H9 (cell line): ENCODE data around the gene CLMP. TPM values are rescaled to one million over a fixed set of nuclear protein-coding genes. Genes with fewer than 3 reads are reported as not detected.

Experiments used
- DNase-seq: peaks from one replicate; pipeline ENCODE4 v3.0.0-alpha.2; 2017
- H2AFZ ChIP-seq: one replicate; pipeline ENCODE4 v1.6.1; 2013; ENCODE audit warnings: mild to moderate bottlenecking, low read length, control low read depth, moderate library complexity
- H2AK5ac ChIP-seq: 2 replicates; pipeline ENCODE4 v1.6.1; 2013; ENCODE audit warnings: low read length, control low read depth, mixed read lengths; ENCODE audit not compliant: insufficient read length
- H2BK120ac ChIP-seq: one replicate; pipeline ENCODE4 v1.6.1; 2013; ENCODE audit warnings: low read depth, mild to moderate bottlenecking, low read length, control low read depth, inconsistent platforms; ENCODE audit not compliant: poor library complexity, severe bottlenecking
- H2BK12ac ChIP-seq: 2 replicates; pipeline ENCODE4 v1.6.1; 2013; ENCODE audit warnings: low read length, control low read depth, mixed read lengths, low read depth; ENCODE audit not compliant: insufficient read length
- H2BK15ac ChIP-seq: 2 replicates; pipeline ENCODE4 v1.6.1; 2013; ENCODE audit warnings: low read depth, low read length, control low read depth
- H2BK20ac ChIP-seq: one replicate; pipeline ENCODE4 v1.6.1; 2013; ENCODE audit warnings: low read depth, mild to moderate bottlenecking, low read length, control low read depth, inconsistent platforms; ENCODE audit not compliant: poor library complexity, severe bottlenecking
- H2BK5ac ChIP-seq: 2 replicates; pipeline ENCODE4 v1.6.1; 2013; ENCODE audit warnings: low read length, control low read depth, mixed read lengths; ENCODE audit not compliant: insufficient read length
- H3K14ac ChIP-seq: 2 replicates; pipeline ENCODE4 v1.6.1; 2013; ENCODE audit warnings: low read length, control low read depth; ENCODE audit not compliant: insufficient read depth
- H3K18ac ChIP-seq: 2 replicates; pipeline ENCODE4 v1.6.1; 2013; ENCODE audit warnings: low read depth, mild to moderate bottlenecking, mixed read lengths, low read length, control low read depth; ENCODE audit not compliant: insufficient read length
- H3K23ac ChIP-seq: 2 replicates; pipeline ENCODE4 v1.6.1; 2013; ENCODE audit warnings: low read length, control low read depth, mixed read lengths, low read depth; ENCODE audit not compliant: insufficient read length
- H3K23me2 ChIP-seq: 2 replicates; pipeline ENCODE4 v1.6.1; 2013; ENCODE audit warnings: low read depth, mild to moderate bottlenecking, mixed read lengths, low read length, control low read depth; ENCODE audit not compliant: insufficient read length, poor library complexity, severe bottlenecking
- H3K27ac ChIP-seq: 2 replicates; pipeline ENCODE4 v1.5.1; 2013; ENCODE audit warnings: low read length, control low read depth, mixed read lengths, low read depth; ENCODE audit not compliant: insufficient read length
- H3K27me3 ChIP-seq: 2 replicates; pipeline ENCODE4 v1.6.1; 2013; ENCODE audit warnings: low read length, control low read depth, inconsistent platforms; ENCODE audit not compliant: insufficient read depth
- H3K4ac ChIP-seq: 2 replicates; pipeline ENCODE4 v1.6.1; 2013; ENCODE audit warnings: low read depth, mild to moderate bottlenecking, control low read depth, inconsistent platforms, low read length, moderate library complexity
- H3K4me1 ChIP-seq: 2 replicates; pipeline ENCODE4 v1.6.1; 2013; ENCODE audit warnings: low read length, control low read depth, inconsistent platforms; ENCODE audit not compliant: insufficient read depth
- H3K4me2 ChIP-seq: 2 replicates; pipeline ENCODE4 v1.6.1; 2013; ENCODE audit warnings: low read length, control low read depth, mixed read lengths; ENCODE audit not compliant: insufficient read length, insufficient read depth
- H3K56ac ChIP-seq: 2 replicates; pipeline ENCODE4 v1.6.1; 2013; ENCODE audit warnings: low read depth, mild to moderate bottlenecking, mixed read lengths, low read length, control low read depth; ENCODE audit not compliant: insufficient read length
- H3K79me1 ChIP-seq: 2 replicates; pipeline ENCODE4 v1.6.1; 2013; ENCODE audit warnings: low read depth, mild to moderate bottlenecking, moderate library complexity, low read length, control low read depth, inconsistent platforms; ENCODE audit not compliant: insufficient read depth, poor library complexity, severe bottlenecking
- H3K79me2 ChIP-seq: 2 replicates; pipeline ENCODE4 v1.6.1; 2013; ENCODE audit warnings: low read length, control low read depth, inconsistent platforms; ENCODE audit not compliant: insufficient read depth
- H3K9ac ChIP-seq: 2 replicates; pipeline ENCODE4 v1.6.1; 2013; ENCODE audit warnings: low read length, control low read depth, mixed read lengths; ENCODE audit not compliant: insufficient read length; ENCODE audit errors: extremely low read depth
- H3K9me3 ChIP-seq: one replicate; pipeline ENCODE4 v1.6.1; 2013; ENCODE audit warnings: low read depth, low read length, inconsistent platforms; ENCODE audit not compliant: control insufficient read depth
- H3T11ph ChIP-seq: one replicate; pipeline ENCODE4 v1.6.1; 2013; ENCODE audit warnings: mild to moderate bottlenecking, low read length, control low read depth, inconsistent platforms
- H4K20me1 ChIP-seq: one replicate; pipeline ENCODE4 v1.6.1; 2013; ENCODE audit not compliant: control insufficient read depth, insufficient read length, insufficient read depth
- H4K5ac ChIP-seq: 2 replicates; pipeline ENCODE4 v1.6.1; 2013; ENCODE audit warnings: low read depth, mild to moderate bottlenecking, mixed read lengths, low read length, control low read depth; ENCODE audit not compliant: insufficient read length
- H4K8ac ChIP-seq: replicated peaks from 2 replicates; pipeline ENCODE4 v1.6.1; 2013; ENCODE audit warnings: low read length, control low read depth, mixed read lengths, low read depth; ENCODE audit not compliant: insufficient read length
- H4K91ac ChIP-seq: 2 replicates; pipeline ENCODE4 v1.6.1; 2013; ENCODE audit warnings: low read depth, mild to moderate bottlenecking, moderate library complexity, mixed read lengths, low read length, control low read depth; ENCODE audit not compliant: insufficient read length
- H3K27ac Mint-ChIP-seq, 3 experiments: 2 replicates in 2 of 3; 3 replicates in 1 of 3; pipeline ENCODE4 v1.8.0; 2020 to 2021; ENCODE audit warnings: mixed read lengths in 3 of 3, mild to moderate bottlenecking in 1 of 3, moderate library complexity in 1 of 3
- H3K27me3 Mint-ChIP-seq: 2 replicates; pipeline ENCODE4 v1.8.0; 2021; ENCODE audit warnings: low read depth, mild to moderate bottlenecking, moderate library complexity, mixed read lengths
- H3K36me3 Mint-ChIP-seq, 3 experiments: 2 replicates in 2 of 3; 3 replicates in 1 of 3; pipeline ENCODE4 v1.8.0; 2020 to 2021; ENCODE audit warnings: low read depth in 3 of 3, mixed read lengths in 3 of 3; ENCODE audit not compliant: insufficient read depth in 1 of 3
- H3K4me1 Mint-ChIP-seq, 2 experiments: 2 replicates each; pipeline ENCODE4 v1.8.0; 2020; ENCODE audit warnings: mixed read lengths in 2 of 2
- H3K4me3 Mint-ChIP-seq, 2 experiments: 2 replicates in 1 of 2; 3 replicates in 1 of 2; pipeline ENCODE4 v1.8.0; 2020 to 2021; ENCODE audit warnings: mild to moderate bottlenecking in 2 of 2, mixed read lengths in 2 of 2, moderate library complexity in 1 of 2
- H3K9me3 Mint-ChIP-seq, 2 experiments: 2 replicates in 1 of 2; 3 replicates in 1 of 2; pipeline ENCODE4 v1.8.0; 2020; ENCODE audit warnings: mild to moderate bottlenecking in 2 of 2, mixed read lengths in 2 of 2, moderate library complexity in 1 of 2
- WGBS: extraction: QIAGEN DNeasy Blood & Tissue Kit; methylation state at CpG from one replicate; pipeline ENCODE4 v1.1.7; 2013; ENCODE audit warnings: missing lambda C conversion rate, low lambda C conversion rate, mixed read lengths; ENCODE audit not compliant: insufficient read length; ENCODE audit errors: extremely low coverage; 5-methylcytosine and 5-hydroxymethylcytosine counted together
- total RNA-seq: library from RNA; stranded (reverse); gene quantifications from 2 replicates; pipeline ENCODE4 v1.2.1, GENCODE V29; 2021
- TF ChIP-seq, protein P1 (sequence below): fragments of 200-600 bp; sonication (generic); conservative IDR thresholded peaks from 3 replicates; pipeline ENCODE4 v1.8.0; 2021; ENCODE audit warnings: antibody characterized with exemption, mild to moderate bottlenecking

Gene CLMP
- total RNA-seq, 1 experiment from 2014 or later, result 13.8 TPM

DNA sequence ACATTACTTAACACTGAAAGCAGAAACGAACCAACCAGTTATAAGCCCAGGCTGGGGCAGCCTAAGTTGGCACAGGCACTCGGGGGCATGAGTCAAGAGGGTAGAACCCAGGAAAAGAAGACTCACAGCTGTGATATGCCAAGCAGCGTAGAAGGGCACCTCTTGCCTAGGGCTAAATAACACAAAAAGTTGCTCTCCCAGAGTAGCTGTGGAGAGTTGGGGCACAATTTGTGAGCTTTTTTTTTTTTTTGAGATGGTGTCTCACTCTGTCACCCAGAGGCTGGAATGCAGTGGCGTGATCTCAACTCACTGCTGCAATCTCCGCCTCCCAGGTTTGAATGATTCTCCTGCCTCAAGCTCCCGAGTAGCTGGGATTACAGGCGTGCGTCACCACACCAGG lies 8.8 kb downstream of the CLMP start:
- Histone ChIP-seq H3K9me3 (no peaks in the 10 kb centered on the region), H2BK5ac (no peak overlapping the region), H3K23me2 (no peaks in the 10 kb centered on the region), H3K27ac (no peak overlapping the region), H4K5ac (no peak overlapping the region), H4K91ac (no peak overlapping the region), H3K18ac (no peak overlapping the region), H3K27me3 (no peaks in the 10 kb centered on the region), H2BK20ac (no peak overlapping the region), H2BK120ac (no peak overlapping the region), H4K8ac (no peak overlapping the region), H4K20me1 (no peaks in the 10 kb centered on the region), H2BK12ac (no peak overlapping the region), H3K56ac (no peak overlapping the region), H3K23ac (no peak overlapping the region), H3T11ph (no peak overlapping the region), H2AK5ac (no peak overlapping the region), H3K14ac (no peak overlapping the region), H2AFZ (no peak overlapping the region), H3K4me2 (no peak overlapping the region), H2BK15ac (no peak overlapping the region), H3K79me1 (no peaks in the 10 kb centered on the region), H3K79me2 (no peaks in the 10 kb centered on the region; the same call in 1 of the 2 replicates), H3K4me1 (peaks cover 19% of the 10 kb centered on the region), H3K4ac (no peak overlapping the region), H3K9ac (no peak overlapping the region)
- DNase-seq, result no peak
- Mint-ChIP-seq H3K27me3 (peaks cover 1% of the 10 kb centered on the region; the same call in 1 of the 2 replicates), H3K4me1 (peaks cover 59 to 62% of the 10 kb centered on the region in 2 experiments), H3K36me3 (peaks cover 0 to 5% (median 2%) of the 10 kb centered on the region in 3 experiments; a peak in 3 of 7 replicates), H3K27ac (no peak overlapping the region), H3K4me3 (no peak overlapping the region), H3K9me3 (no peaks in the 10 kb centered on the region)
- no CpG with 5 or more reads among the region's 8 CpGs for WGBS
- TF ChIP-seq, protein P1, sequence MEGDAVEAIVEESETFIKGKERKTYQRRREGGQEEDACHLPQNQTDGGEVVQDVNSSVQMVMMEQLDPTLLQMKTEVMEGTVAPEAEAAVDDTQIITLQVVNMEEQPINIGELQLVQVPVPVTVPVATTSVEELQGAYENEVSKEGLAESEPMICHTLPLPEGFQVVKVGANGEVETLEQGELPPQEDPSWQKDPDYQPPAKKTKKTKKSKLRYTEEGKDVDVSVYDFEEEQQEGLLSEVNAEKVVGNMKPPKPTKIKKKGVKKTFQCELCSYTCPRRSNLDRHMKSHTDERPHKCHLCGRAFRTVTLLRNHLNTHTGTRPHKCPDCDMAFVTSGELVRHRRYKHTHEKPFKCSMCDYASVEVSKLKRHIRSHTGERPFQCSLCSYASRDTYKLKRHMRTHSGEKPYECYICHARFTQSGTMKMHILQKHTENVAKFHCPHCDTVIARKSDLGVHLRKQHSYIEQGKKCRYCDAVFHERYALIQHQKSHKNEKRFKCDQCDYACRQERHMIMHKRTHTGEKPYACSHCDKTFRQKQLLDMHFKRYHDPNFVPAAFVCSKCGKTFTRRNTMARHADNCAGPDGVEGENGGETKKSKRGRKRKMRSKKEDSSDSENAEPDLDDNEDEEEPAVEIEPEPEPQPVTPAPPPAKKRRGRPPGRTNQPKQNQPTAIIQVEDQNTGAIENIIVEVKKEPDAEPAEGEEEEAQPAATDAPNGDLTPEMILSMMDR, result no peak
